HG03521 (cell line): Measurements from ENCODE around the gene PDE4B.
"Not testable (repeated sequence)": the region's sequence is repeated elsewhere in the genome, so short reads cannot be mapped to it uniquely, and the experiment has no call there.

ENCODE experiments used
- ATAC-seq: cut with Tn5 transposase; IDR thresholded peaks from one replicate; pipeline ENCODE4 v1.9.1; 2021; ENCODE audit warnings: mild to moderate bottlenecking, moderate library complexity; ENCODE audit not compliant: unreplicated experiment

Gene PDE4B

DNA sequence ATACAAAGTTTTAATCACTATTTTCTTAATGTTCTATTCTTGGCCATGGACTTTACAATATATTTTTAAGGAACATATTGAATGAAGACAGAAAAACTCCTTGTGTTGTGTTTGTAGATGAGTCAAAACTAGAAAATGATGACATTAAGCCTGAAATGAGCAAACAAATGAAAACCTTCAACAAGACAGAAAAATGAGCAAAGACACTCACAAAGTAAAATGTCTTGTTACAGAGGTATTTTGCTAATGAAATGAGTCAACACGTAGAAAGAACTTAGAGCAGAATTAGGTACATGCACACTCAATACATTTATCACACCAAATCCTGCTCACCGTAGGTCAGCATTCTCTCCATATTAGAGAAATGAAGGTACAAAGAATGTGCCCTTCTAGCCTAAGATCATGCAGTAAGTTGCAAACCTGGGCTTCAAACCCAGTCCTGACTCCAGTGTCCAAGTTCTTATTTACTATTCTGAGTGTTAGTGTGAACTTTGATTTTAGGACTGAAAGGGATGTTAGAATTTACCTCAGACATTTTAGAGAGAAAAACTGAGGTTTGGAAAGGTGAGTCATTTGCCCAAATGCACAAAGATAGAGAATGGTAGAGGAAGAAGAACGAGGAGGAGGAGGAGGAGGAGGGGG is 607.3 kb downstream of the PDE4B start:
- ATAC-seq, result no peak

DNA sequence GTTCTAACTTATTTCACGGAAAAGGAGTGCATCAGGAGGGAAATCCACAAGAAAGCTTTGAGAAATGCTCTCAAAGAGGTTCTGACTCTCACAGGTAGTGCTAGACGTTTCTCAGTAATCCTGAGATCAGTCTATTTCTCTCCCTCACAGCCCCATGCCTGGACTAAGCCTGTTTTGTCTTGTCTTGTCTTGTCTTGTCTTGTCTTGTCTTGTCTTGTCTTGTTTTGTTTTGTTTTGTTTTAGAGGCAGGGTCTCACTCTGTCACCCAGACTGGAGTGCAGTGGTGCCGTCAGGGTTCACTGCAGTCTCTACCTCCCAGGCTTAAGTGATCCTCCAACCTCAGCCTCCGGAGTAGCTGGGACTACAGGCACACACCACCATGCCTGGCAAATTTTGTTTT is 608.0 kb downstream of the PDE4B start:
- ATAC-seq, result no peak

DNA sequence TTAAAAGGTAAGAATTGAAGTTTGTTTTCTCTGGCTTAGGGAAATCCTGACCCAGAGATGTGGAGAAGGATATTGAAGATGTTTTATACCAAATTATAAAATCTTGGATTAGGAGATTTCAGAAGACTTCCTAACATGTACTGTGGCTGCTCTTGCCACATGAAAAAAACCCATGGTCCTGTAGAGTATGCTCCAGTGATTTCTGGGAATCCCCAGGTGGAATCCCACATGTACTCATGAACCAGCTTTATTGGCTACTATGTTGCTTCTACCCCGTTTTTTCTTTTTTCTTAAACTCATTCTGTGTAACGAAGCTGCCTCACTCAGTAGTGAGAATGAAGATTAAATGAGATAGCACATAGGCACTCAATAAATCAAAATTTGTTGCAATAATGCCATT is 608.5 kb downstream of the PDE4B start:
- no peak for ATAC-seq

DNA sequence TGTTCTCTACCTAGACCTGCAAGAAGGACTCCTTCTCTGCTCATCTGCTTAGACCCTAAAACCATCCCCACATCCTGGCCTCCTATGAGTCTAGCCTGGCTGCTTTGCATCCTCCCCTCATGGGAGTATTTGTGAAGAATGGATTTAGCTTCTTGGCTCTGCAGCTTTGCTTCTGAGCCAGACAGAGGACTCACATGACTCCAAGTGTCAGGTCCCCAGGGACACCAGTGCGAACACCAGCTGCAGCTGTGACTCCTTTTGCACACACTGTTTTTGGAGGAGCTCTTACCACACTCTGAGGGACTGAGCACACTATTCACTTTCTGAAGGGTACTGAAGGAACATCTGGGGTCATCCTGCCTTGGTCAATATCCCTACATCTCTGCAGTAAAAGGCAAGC is 609.5 kb downstream of the PDE4B start:
- ATAC-seq, result peak; percentile 86

DNA sequence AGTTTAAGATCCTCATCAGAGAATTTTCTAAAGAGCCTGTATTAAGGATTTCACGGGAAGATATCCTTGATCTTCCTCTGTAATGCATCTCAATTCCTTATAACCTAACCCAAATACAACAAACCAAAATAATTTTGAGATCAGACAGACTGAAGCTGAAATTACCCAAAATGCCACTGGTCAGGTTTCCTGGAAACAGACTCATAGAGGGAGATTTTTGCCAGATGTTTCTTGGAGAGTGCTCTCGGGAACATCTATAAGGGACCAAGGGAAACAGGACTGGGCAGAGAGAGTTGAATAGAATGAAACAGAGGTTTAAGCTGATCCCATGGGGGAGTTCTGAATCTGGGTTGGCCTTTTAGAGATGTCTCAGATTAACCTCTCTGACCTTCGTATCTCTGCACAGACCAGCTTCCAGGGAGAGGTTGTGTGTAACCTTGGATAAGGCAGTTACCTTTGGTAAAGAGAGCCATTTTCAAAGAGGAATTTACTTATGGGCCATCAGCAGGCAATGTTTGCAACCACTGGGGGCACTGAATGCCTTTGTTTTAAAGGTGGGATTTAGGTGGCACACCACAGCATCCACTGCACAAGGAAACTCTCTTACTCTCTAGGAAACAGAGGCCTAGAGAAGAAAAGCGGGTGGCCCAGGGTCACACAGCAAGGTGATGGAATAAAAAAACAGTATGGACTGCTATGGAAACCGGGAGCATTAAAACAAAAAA is 610.5 kb downstream of the PDE4B start:
- ATAC-seq, result no peak

DNA sequence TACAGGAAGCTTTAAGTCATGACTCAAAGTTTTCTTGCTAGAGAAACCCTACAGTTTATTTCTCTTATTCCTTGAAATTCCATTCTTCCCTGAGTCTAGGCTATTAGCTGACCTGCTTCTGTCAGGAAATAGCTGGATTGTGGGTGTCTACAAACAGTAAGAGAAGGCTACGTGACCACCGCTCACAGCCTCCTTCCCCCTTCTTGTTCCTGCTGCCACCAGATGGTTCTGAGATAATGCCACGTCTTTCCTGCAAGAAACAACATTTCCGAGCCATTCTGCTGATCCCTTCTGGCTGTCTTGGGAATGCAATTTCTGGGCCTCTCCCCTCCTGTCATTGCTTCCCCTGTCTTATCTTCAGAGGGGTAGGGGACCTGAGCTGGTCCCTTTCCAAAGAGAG is 612.4 kb downstream of the PDE4B start:
- ATAC-seq, result no peak

DNA sequence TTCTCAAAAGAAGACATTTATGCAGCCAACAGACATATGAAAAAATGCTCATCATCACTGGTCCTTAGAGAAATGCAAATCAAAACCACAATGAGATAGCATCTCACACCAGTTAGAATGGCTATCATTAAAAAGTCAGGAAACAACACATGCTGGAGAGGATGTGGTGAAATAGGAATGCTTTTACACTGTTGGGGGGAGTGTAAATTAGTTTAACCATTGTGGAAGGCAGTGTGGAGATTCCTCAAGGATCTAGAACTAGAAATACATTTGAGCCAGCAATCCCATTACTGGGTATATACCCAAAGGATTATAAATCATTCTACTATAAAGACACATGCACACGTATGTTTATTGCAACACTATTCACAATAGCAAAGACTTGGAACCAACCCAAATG is 618.8 kb downstream of the PDE4B start:
- not testable (repeated sequence) for ATAC-seq

DNA sequence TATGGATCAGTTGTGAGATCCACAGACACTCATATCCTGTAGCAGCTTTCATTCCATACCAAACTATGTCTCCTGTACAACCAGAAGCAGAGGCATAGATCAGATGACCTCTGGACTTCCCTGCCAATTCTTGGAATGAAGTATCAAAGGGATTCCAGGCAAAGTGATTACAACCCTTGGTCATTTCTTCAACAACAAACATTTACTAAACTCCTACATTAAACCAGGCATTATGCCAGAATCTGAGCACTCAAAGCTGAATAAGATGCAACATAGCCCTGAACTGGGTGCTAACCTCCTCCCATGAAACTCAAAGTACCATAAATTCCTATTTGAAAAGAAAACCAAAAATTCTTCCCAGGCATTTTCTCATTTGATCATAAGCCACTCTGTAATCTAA is 620.0 kb downstream of the PDE4B start:
- no peak for ATAC-seq

DNA sequence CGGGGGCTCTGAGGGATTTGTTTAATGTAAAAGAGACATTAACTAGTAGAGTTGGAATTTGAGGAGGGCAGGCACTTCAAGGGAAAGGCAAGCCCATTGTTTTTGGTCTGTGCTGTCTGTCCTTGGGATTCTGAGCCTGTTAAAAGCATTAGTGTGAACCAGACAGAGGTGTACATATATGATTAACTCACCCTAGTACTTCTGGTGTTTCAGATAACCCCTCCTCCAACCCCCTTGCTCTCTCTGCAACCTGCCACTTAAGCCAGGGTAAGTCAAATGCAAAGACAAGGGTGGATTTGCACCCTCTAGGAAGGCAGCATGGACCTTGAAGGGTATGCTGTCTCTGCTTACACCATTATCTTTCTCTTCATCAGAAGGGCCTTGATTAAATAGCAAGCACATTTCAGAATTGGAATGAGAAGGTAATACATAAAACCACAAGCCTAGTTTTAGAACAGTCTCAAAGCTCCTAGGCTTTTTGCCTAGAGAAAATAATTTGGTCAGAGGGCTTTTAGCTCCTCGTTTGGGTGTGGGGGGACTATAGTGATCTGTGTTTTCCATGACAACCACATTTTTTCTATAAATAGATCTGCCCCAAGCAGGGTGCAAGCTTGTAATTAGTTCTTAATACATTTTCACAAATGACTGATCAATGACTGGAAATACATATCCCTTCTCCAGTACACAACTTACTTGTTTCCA is 620.6 kb downstream of the PDE4B start:
- ATAC-seq, result no peak

DNA sequence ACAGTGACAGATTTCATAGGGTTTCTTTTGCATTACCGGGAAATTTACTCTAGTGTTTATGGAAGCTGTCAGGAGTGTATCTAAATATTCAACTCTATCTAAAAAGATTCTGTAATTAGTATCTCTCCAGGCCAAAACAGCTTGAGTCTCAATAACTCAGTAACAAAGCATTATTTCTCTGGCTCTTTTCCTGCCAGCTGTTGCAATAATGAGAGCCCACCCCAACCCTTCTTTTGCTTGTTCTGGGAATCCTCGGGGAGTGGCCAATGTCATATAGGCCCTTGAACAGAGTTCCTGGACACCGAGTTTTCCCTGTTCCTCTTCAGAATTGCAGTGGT is 621.1 kb downstream of the PDE4B start:
- no peak for ATAC-seq

DNA sequence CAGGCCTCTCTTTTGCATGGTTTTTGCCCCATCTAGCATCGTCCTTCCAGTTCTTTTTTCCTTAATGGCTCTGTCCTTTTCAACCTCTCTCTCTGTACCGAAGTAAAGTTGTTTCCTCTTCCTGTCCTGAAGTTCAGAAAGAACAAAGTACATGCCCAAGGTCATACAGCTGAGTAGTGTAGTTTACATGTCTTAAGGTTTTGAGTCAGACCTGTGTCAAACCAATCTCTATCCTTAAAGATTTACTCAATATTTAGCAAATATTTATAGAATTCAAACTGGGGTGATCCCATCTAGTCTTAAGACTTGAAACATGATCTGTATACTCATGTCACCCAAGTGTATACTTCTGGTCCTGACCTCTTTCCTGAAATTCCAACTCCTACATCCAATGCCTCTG is 622.6 kb downstream of the PDE4B start:
- ATAC-seq, result no peak

DNA sequence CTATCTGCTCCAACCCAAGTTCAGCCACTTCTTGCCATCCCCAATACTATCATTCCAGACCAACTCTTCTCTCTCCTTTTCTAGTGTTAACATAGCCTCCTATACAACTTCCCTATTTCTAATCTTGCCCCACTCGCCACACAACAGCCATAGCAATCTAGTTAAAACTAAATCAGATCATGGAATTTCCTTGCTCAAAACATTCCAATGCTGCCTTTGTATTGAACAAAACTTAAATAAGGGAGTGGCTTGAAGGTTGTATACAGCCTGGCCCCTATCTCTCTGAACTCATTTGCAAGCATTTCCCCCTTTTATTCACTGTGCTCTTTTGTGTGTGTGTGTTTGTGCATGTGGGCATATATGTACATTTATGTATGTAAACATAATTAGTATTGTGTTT is 623.2 kb downstream of the PDE4B start:
- ATAC-seq, result no peak

DNA sequence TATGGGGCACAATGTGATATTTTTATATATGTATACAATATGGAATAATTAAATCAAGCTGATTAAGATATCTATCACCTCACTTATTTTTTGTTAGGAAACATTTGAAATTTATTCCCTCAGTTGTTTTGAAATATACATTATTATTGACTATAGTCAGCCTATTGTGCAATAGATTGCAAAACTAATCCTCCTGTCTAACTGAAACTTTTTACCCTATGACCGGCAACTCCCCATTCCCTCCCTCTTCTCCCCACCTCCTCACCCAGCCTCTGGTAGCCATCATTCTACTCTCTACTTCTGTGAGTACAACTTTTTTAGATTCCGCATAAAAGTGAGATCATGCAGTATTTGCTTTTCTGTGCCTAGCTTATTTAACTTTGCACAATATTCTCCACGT is 623.6 kb downstream of the PDE4B start:
- no peak for ATAC-seq

DNA sequence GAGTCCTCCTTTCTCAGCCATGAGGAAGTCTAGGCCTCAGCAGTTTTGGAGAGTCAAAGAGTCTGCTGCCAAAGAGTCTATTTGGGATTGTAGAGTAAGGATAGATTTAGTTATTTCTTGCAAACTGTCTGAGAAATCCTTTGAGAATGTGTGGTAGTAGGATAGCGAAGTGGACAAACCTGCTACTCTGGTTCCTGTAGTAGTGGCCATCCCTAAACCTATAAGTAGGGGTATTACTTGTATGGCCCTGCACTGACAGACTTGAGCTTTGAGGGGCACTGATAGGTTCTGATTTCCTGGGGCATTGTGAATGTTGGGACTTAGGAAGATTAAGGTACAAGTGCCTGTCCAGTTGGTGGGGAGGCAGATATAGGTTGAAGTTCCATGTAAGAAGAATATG is 625.3 kb downstream of the PDE4B start:
- ATAC-seq, result no peak

DNA sequence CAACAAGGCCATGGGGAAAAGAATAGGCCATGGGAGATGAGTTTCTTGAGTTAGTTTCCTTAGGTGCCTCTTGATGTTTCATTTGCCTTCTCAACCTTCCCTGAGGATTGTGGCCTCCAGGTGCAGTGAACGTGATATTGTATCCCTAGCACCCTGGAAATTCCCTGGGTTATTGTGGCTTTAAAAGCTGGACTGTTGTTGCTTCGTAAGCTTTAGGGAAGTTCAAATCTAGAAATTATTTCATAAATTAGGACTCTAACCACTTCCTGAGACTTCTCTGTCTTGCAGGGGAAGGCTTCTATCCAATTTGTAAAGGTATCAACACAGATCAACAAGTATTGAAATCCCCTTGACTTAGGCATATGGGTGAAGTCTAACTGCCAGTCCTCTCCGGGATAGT is 627.5 kb downstream of the PDE4B start:
- not testable (repeated sequence) for ATAC-seq

DNA sequence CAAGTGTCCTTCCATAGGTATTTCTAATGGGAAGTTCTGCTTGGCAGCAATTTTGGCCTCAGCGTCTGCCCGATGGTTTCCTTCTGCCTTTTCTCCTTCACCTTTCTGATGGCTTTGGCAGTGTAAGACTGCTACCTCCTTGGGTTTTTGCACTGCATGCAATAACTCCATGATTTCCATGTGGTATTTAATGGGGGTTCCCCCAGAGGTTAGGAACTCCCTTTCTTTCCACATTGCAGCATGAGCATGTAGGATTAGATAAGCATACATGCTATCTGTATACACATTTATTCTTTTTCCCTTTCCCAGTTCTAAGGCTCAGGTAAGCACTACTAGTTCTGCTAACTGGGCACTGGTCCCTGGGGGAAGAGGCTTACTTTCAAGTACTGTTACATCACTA is 628.2 kb downstream of the PDE4B start:
- ATAC-seq, result not testable (repeated sequence)

DNA sequence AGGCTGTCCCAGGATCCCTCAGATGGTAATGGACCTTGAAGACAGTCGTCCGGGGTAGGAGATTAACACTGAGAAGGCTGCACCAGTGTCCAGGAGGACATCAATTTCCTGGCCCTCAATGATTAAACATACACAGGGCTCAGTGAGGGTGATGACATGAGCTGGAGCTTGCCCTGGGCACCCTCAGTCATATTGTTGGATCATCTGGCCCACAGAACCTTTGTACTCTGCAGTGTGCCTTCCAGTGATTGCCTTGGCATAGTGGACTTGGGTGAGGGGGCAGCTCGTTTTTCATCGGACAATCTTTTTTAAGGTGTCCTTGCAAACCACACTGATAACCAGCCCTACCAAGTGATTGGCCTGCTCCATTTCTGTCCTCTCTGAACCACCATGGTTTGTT is 630.1 kb downstream of the PDE4B start:
- no peak for ATAC-seq
